Heart left ventricle (tissue), 16 donors: ENCODE measurements around the gene CEACAM16. TPM values are rescaled to one million over a fixed set of nuclear protein-coding genes. Genes with fewer than 3 reads are reported as not detected.

Source experiments
- ATAC-seq, 4 donors: fragments of 200-7000 bp; cut with Tn5 transposase; one replicate each; pipeline ENCODE4 v1.9.1; 2020 to 2022; ENCODE audit warnings: moderate library complexity in 4 of 4, mild to moderate bottlenecking in 3 of 4, moderate number of reproducible peaks in 1 of 4
- DNase-seq, 5 donors: peaks; one replicate each; pipeline ENCODE4 v3.0.0-alpha.2; 2020
- H3K27ac ChIP-seq, 12 donors: fragments of 200-600 bp; sonication (generic) in 4 of 12; one replicate each; pipeline versions ENCODE4 v1.5.0 to v1.8.0; 2016 to 2022; ENCODE audit warnings: mild to moderate bottlenecking in 2 of 12
- H3K27me3 ChIP-seq, 9 donors: fragments of 200-600 bp; sonication (generic) in 2 of 9; one replicate each; pipeline versions ENCODE4 v1.5.1 to v1.8.0; 2016 to 2022; ENCODE audit warnings: mild to moderate bottlenecking in 3 of 9
- H3K36me3 ChIP-seq, 9 donors: fragments of 200-600 bp; sonication (generic) in 2 of 9; one replicate each; pipeline versions ENCODE4 v1.5.0 to v1.8.0; 2018 to 2022; ENCODE audit warnings: mild to moderate bottlenecking in 2 of 9
- H3K4me1 ChIP-seq, 12 donors: fragments of 200-600 bp; sonication (generic) in 4 of 12; one replicate each; pipeline versions ENCODE4 v1.5.0 to v1.8.0; 2016 to 2022; ENCODE audit warnings: mild to moderate bottlenecking in 3 of 12
- H3K4me3 ChIP-seq, 12 donors: fragments of 200-600 bp; sonication (generic) in 4 of 12; one replicate each; pipeline versions ENCODE4 v1.5.0 to v1.8.0; 2017 to 2022; ENCODE audit warnings: mild to moderate bottlenecking in 9 of 12, moderate library complexity in 4 of 12
- H3K9me3 ChIP-seq, 12 donors: fragments of 200-600 bp; sonication (generic) in 4 of 12; one replicate each; pipeline versions ENCODE4 v1.5.0 to v1.8.0; 2016 to 2022; ENCODE audit warnings: mild to moderate bottlenecking in 1 of 12
- CTCF ChIP-seq, 12 donors: fragments of 200-600 bp; sonication (generic) in 4 of 12; IDR thresholded peaks; one replicate each; pipeline versions ENCODE4 v1.5.0 to v1.8.0; 2018 to 2022; ENCODE audit warnings: antibody characterized with exemption in 12 of 12, mild to moderate bottlenecking in 5 of 12
- POLR2A ChIP-seq, 2 donors: fragments of 450-650 bp; IDR thresholded peaks; one replicate each; pipeline ENCODE4 v1.6.1; 2017; ENCODE audit warnings: antibody characterized with exemption in 2 of 2, mild to moderate bottlenecking in 2 of 2, moderate library complexity in 2 of 2
- WGBS, 4 donors: extraction: QIAGEN DNeasy Blood & Tissue Kit in 2 of 4; methylation state at CpG; one replicate each; pipeline versions ENCODE4 v1.1.5 to v1.1.7; 2013 to 2018; 5-methylcytosine and 5-hydroxymethylcytosine counted together
- intact Hi-C, 10 donors: fragments of 100-400 bp; cut with DNase I; formaldehyde crosslinking; loops; one replicate each; pipeline versions ENCODE4 v1.11.1 to v1.14.2; 2022
- polyA plus RNA-seq, 2 donors: library from polyadenylated mRNA; stranded (reverse); fragments of 200-250 nt; gene quantifications; one replicate each; pipeline ENCODE4 v1.2.3, GENCODE V29; 2013
- total RNA-seq, 9 donors: library from RNA; depleted of rRNA in 2 of 9; stranded (reverse); fragments of >200 nt in 2 of 9; fragmentation: NEBNext Ultra II Directional in 3 of 9; extraction: Animal tissue kit (Norgen Biotek cat#: 25700) in 3 of 9; gene quantifications; one replicate each; pipeline versions ENCODE4 v1.1.0 to v1.2.4, GENCODE V29; 2016 to 2023
- donor health status: ischemic (EF 13 %, LVEDD 7.1; RV severe dilation, severe dysfunction).
- donor health status: healthy with polysubstance abuse.
- donor health status: DM: no; HTN: yes; CAD: no.
- donor health status: DM: no; HTN: no; CAD: no.
- donor health status: ischemic (EF 25% LVEDD 6.9; RV normal size, moderate dysfunction).
- donor health status: ischemic (EF 25% LVEDD 5.7; RV mildly dilated, moderate dysfunction).
- donor health status: healthy.
- donor health status: DM: yes; HTN: yes; CAD: no.
- donor health status: ischemic (EF 35%, LVEDD 5.7; RV mildly dilated, moderate dysfunction).
- donor health status: nonischemic (EF 11% LVEDD 7.7; RV severe dilation, severe dysfunction).
- donor health status: DM: yes; HTN: yes; CAD: no.
- donor health status: PGD.
- donor health status: ischemic (EF 29% LVEDD 5.4; RV normal size, mild dysfunction).
- donor health status: nonischemic (EF 23%, LVEDD 6.1; RV moderate dilation, normal function).

Gene CEACAM16
- total and polyA plus RNA-seq, 11 donors = not detected

GRCh38 chr19:44747739-44748425 is 48.9 kb downstream of the CEACAM16 start:
- peak; percentile 12 to 51 (median 31) for ATAC-seq
- H3K9me3 ChIP-seq = no peaks in the 10 kb centered on the region
- peak; percentile 73 to 86 (median 83) for DNase-seq
- no peaks in the 10 kb centered on the region for H3K27me3 ChIP-seq
- peaks cover 2 to 84% (median 61%) of the 10 kb centered on the region in 12 donors for H3K4me1 ChIP-seq
- intact Hi-C loops = no loop called here
- H3K36me3 ChIP-seq = peaks cover 3 to 34% (median 19%) of the 10 kb centered on the region in 9 donors
- H3K4me3 ChIP-seq = peak overlapping the region; percentile 74 to 99 (median 88)
- 0 to 1% (median 0%) methylated on average over 25 to 26 of the region's 26 CpGs for WGBS, 4 donors
- TF ChIP-seq CTCF (IDR thresholded peaks at IDR 0.05) = no peak
- no peak for TF ChIP-seq POLR2A (IDR thresholded peaks at IDR 0.05)
- H3K27ac ChIP-seq = peak overlapping the region; percentile 88 to 100 (median 96)

GRCh38 chr19:44748426-44749254 is 49.7 kb downstream of the CEACAM16 start, which contains the start of gene BCL3:
TSS of gene BCL3 (plus strand) at chr19:44748708. CDS start at chr19:44748791, 83 bp downstream.
- intact Hi-C loops = no loop called here
- H3K4me1 ChIP-seq = peaks cover 2 to 84% (median 60%) of the 10 kb centered on the region in 12 donors
- peak in 3 of 4 donors; percentile 47 to 66 (median 54) for ATAC-seq

GRCh38 chr19:44749292-44749691 is 50.3 kb downstream of the CEACAM16 start:
- no peaks in the 10 kb centered on the region for H3K27me3 ChIP-seq
- no peaks in the 10 kb centered on the region for H3K9me3 ChIP-seq
- 6 to 42% (median 14%) methylated on average over 1 of the region's 1 CpG for WGBS, 4 donors
- intact Hi-C loops = no loop called here
- ATAC-seq (no peak), DNase-seq (no peak)
- H3K4me3 ChIP-seq = peak overlapping the region; percentile 74 to 99 (median 88)
- TF ChIP-seq POLR2A (IDR thresholded peaks at IDR 0.05) = no peak
- peak overlapping the region; percentile 88 to 100 (median 96) for H3K27ac ChIP-seq
- peaks cover 4 to 37% (median 21%) of the 10 kb centered on the region in 9 donors for H3K36me3 ChIP-seq
- H3K4me1 ChIP-seq = peaks cover 2 to 84% (median 59%) of the 10 kb centered on the region in 12 donors

More at GRCh38 chr19:44748426-44749254, 49.7 kb downstream of the CEACAM16 start, which contains the start of gene BCL3:
- Histone ChIP-seq H3K27ac (peak within 1 kb of the TSS; percentile 88 to 100 (median 96)), H3K9me3 (no peaks in the 10 kb centered on the region), H3K4me3 (peak within 1 kb of the TSS; percentile 74 to 99 (median 88)), H3K36me3 (peaks cover 4 to 37% (median 21%) of the 10 kb centered on the region in 9 donors), H3K27me3 (no peaks in the 10 kb centered on the region)
- 0 to 3% (median 1%) methylated on average over 8 to 88 of the region's 88 CpGs for WGBS, 4 donors
- peak; percentile 84 to 92 (median 87) for DNase-seq
- TF ChIP-seq POLR2A (IDR thresholded peaks at IDR 0.05) = peak in 1 of 2 donors; percentile 49
- peak in 1 of 12 donors; percentile 7 for TF ChIP-seq CTCF (IDR thresholded peaks at IDR 0.05)

- no peak for ATAC-seq
- H3K36me3 ChIP-seq = peaks cover 4 to 42% (median 21%) of the 10 kb centered on the region in 9 donors
- intact Hi-C loops = no loop called here
- H3K4me1 ChIP-seq = peaks cover 7 to 86% (median 59%) of the 10 kb centered on the region in 12 donors
- WGBS, 4 donors = 68 to 81% (median 73%) methylated on average over 10 of the region's 10 CpGs
- no peaks in the 10 kb centered on the region for H3K27me3 ChIP-seq
- H3K27ac ChIP-seq = peak overlapping the region; percentile 88 to 100 (median 96)
- DNase-seq = no peak
- peak overlapping the region; percentile 74 to 99 (median 88) for H3K4me3 ChIP-seq
- H3K9me3 ChIP-seq = no peaks in the 10 kb centered on the region
- TF ChIP-seq CTCF (IDR thresholded peaks at IDR 0.05) (no peak), POLR2A (IDR thresholded peaks at IDR 0.05) (no peak)
These were observed 51.0 kb downstream of the CEACAM16 start for GRCh38 chr19:44749994-44750393.
